ENCODE data around the gene SNRNP25.
A peak's percentile ranks its signal among the peaks of the same experiment; 100 is the strongest.

Gene SNRNP25

GRCh38 chr16:55571-56136 is 2.0 kb downstream of the SNRNP25 start:
- no peaks in the 10 kb centered on the region for H3K27me3 Mint-ChIP-seq
- peaks cover 28% of the 10 kb centered on the region for H3K36me3 Mint-ChIP-seq
- no peaks in the 10 kb centered on the region for H3K9me3 Mint-ChIP-seq
- no peak for ATAC-seq
- no peak overlapping the region for H3K27ac Mint-ChIP-seq
- H3K4me1 Mint-ChIP-seq = peaks cover 35% of the 10 kb centered on the region
- no peak overlapping the region for H3K4me3 Mint-ChIP-seq

DNA sequence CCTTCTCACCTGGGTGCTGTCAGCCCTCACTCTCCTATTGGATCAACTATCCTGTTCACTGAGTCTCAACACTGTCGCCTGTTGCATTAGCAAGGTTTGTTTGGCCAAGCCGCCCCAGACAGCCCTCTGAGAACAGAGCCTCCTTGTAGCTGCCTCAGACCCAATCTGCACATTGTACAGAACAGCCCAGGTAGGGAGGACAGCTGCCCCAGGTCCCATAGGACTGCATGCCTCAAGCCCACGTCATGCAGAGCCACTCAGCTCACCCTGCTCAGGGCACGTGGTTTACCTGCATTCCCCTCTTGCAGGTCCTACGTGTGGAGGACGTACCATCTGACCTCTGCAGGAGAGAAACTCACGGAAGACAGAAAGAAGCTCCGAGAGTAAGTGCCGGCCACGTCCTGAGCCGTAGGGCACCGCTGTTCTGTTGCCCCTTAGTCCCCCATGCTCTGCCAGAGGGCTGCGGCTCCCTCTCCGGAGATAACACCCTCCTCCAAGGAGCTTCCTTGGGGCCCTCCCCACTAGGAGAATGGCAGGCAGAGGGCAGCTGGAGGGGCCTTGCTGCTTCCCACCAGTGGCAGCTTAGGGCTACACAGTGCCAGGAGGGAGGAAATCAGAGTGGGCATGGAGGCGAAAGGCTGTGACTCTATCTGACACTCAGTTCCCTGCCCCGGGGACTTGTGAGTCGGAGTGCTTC is 2.8 kb downstream of the SNRNP25 start:
- Mint-ChIP-seq H3K27me3 (no peaks in the 10 kb centered on the region), H3K27ac (no peak overlapping the region), H3K36me3 (peaks cover 28% of the 10 kb centered on the region), H3K4me3 (no peak overlapping the region), H3K9me3 (no peaks in the 10 kb centered on the region), H3K4me1 (peaks cover 29% of the 10 kb centered on the region)
- ATAC-seq = no peak

- no peak for ATAC-seq
- Mint-ChIP-seq H3K27me3 (no peaks in the 10 kb centered on the region), H3K4me3 (no peak overlapping the region), H3K36me3 (peaks cover 28% of the 10 kb centered on the region), H3K27ac (peak overlapping the region; percentile 26), H3K9me3 (no peaks in the 10 kb centered on the region), H3K4me1 (peaks cover 18% of the 10 kb centered on the region)
Observed at GRCh38 chr16:57711-58110, 4.1 kb downstream of the SNRNP25 start.

- Mint-ChIP-seq H3K36me3 (peaks cover 28% of the 10 kb centered on the region), H3K27ac (peak overlapping the region; percentile 26), H3K27me3 (no peaks in the 10 kb centered on the region), H3K4me3 (no peak overlapping the region), H3K9me3 (no peaks in the 10 kb centered on the region), H3K4me1 (peaks cover 15% of the 10 kb centered on the region)
- ATAC-seq = no peak
Observed at GRCh38 chr16:58491-59439, 5.1 kb downstream of the SNRNP25 start.

DNA sequence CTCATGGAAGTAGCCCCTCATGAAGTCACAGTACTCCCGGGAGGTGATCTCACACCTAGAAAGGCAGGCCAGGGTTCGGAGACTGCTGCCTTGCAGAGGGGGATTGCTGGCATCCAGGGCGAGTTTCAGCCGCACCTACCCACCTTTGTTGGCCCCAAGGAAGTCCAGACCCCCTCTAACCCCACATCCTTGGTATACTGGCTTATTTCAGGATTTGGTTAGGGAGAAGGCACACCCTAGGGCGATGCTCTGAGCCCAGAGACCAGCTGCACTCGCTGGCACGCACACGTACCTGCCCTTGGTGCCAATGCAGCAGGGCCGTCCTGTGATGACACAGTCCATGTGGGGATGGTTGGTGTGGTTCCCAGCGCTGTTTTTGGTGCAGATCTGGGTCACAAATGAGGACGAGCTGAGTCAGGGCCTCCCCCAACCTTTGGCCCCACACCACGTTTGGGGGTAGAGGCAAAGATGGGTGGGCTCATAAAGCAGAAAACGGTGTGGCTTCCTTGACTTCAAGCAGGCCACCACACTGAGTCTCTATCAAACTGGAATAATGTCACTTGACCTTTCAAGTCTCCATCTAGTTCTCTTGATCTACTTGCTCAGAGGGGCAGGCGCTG is 5.9 kb downstream of the SNRNP25 start:
- Mint-ChIP-seq H3K4me3 (no peak overlapping the region), H3K9me3 (no peaks in the 10 kb centered on the region), H3K4me1 (peaks cover 8% of the 10 kb centered on the region), H3K27ac (no peak overlapping the region), H3K27me3 (no peaks in the 10 kb centered on the region), H3K36me3 (peaks cover 28% of the 10 kb centered on the region)
- ATAC-seq = no peak

- no peaks in the 10 kb centered on the region for H3K27me3 Mint-ChIP-seq
- peaks cover 28% of the 10 kb centered on the region for H3K36me3 Mint-ChIP-seq
- no peaks in the 10 kb centered on the region for H3K9me3 Mint-ChIP-seq
- no peak overlapping the region for H3K4me3 Mint-ChIP-seq
- no peak for ATAC-seq
- H3K27ac Mint-ChIP-seq = no peak overlapping the region
- peaks cover 8% of the 10 kb centered on the region for H3K4me1 Mint-ChIP-seq
Observed at GRCh38 chr16:60166-60565, 6.5 kb downstream of the SNRNP25 start.

- no peaks in the 10 kb centered on the region for H3K27me3 Mint-ChIP-seq
- no peaks in the 10 kb centered on the region for H3K9me3 Mint-ChIP-seq
- H3K4me1 Mint-ChIP-seq = peaks cover 16% of the 10 kb centered on the region
- no peak for ATAC-seq
- no peak overlapping the region for H3K27ac Mint-ChIP-seq
- H3K36me3 Mint-ChIP-seq = peaks cover 21% of the 10 kb centered on the region
- no peak overlapping the region for H3K4me3 Mint-ChIP-seq
Observed at GRCh38 chr16:60929-61878, 7.6 kb downstream of the SNRNP25 start.

DNA sequence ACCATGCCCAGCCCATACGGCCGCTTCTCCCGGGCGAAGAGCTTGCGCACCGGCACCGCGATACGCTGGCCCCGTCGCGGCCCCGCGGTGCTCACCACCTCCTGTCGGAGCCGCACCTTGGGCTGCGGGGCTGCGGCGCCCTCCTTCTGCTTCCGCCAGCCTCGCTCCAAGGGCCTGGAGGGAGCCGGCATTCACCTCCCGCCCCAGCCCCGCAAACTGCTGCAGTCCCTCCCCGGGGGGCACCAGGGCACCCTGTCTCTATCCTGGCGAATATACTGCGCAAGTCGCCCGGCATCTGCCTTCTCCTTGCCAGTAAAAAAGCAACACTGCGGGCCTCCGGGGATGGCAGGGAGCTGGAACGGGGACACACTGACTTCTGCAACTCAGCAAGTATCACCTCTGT is 8.3 kb downstream of the SNRNP25 start:
- no peak for ATAC-seq
- H3K27ac Mint-ChIP-seq = no peak overlapping the region
- peaks cover 17% of the 10 kb centered on the region for H3K36me3 Mint-ChIP-seq
- H3K9me3 Mint-ChIP-seq = no peaks in the 10 kb centered on the region
- no peak overlapping the region for H3K4me3 Mint-ChIP-seq
- H3K4me1 Mint-ChIP-seq = peaks cover 16% of the 10 kb centered on the region
- H3K27me3 Mint-ChIP-seq = no peaks in the 10 kb centered on the region

DNA sequence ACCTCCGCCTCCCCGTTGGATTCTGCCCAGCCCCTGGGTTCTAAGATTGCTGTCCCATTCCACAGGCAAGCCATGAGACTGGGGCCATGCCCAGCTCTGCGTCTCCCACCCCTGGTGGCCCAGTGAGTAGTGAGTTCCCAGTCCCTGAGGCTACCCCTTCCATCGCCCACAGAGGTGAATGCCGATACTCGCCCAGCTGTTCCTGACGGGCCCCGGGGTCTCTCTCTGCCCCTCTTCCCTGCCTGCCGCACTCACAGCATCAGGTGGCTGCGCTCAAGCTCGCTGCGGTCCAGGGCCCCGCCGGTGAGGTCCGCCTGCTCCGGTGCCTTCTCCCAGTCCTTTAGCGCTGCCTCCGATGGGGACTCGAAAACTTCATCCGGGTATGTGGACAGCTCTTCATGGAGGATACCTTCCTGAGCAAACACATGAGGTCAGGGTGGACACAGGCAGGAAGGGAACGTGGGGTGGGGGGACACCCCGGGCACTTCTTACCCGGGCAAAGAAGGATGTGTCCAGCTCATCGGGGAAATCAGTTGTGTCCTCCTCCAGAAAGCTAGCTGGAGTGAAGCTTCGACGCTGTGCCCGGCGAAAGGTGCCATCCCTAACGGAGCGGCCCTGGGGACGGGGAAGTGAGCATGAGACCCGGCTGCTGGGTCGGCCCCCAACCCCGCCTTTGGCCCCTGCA is 8.8 kb downstream of the SNRNP25 start:
- Mint-ChIP-seq H3K4me1 (peaks cover 16% of the 10 kb centered on the region), H3K4me3 (no peak overlapping the region), H3K36me3 (peaks cover 12% of the 10 kb centered on the region), H3K27me3 (peaks cover 3% of the 10 kb centered on the region), H3K27ac (no peak overlapping the region), H3K9me3 (no peaks in the 10 kb centered on the region)
- ATAC-seq = no peak

DNA sequence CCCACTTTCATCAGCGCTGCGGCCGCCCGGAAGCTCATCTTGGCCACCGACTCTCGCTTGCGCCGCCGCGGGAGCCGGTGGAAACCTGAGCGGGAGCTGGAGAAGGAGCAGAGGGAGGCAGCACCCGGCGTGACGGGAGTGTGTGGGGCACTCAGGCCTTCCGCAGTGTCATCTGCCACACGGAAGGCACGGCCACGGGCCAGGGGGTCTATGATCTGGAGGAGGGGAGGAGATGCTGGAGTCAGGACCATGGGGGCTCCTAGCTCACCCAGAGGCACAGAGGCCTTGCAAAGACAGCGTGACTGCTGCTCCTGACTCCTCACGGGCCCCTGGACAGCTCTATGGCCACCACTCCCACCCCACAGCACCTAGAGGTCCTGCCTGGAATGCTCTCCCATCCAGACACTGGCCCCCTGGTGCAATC is 9.4 kb downstream of the SNRNP25 start:
- Mint-ChIP-seq H3K36me3 (peaks cover 6% of the 10 kb centered on the region), H3K9me3 (no peaks in the 10 kb centered on the region), H3K27ac (no peak overlapping the region), H3K27me3 (peaks cover 8% of the 10 kb centered on the region), H3K4me3 (no peak overlapping the region), H3K4me1 (peaks cover 13% of the 10 kb centered on the region)
- ATAC-seq = no peak

DNA sequence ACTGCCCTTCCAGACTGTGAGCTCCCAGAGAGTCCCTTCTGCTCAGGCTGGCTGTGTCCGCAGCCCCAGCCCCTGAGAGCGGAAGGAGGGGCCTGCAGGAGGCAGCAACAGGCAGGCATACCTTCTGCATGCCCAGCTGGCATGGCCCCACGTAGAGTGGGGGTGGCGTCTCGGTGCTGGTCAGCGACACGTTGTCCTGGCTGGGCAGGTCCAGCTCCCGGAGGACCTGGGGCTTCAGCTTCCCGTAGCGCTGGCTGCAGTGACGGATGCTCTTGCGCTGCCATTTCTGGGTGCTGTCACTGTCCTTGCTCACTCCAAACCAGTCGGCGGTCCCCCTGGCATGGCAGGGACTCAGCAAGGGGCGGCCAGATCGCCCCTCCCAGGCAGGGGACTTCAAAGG is 9.8 kb downstream of the SNRNP25 start:
- Mint-ChIP-seq H3K4me1 (peaks cover 9% of the 10 kb centered on the region), H3K27ac (no peak overlapping the region), H3K9me3 (no peaks in the 10 kb centered on the region), H3K4me3 (no peak overlapping the region), H3K36me3 (peaks cover 1% of the 10 kb centered on the region), H3K27me3 (peaks cover 10% of the 10 kb centered on the region)
- ATAC-seq = no peak

- no peak for ATAC-seq
- no peaks in the 10 kb centered on the region for H3K36me3 Mint-ChIP-seq
- peaks cover 10% of the 10 kb centered on the region for H3K27me3 Mint-ChIP-seq
- peaks cover 9% of the 10 kb centered on the region for H3K4me1 Mint-ChIP-seq
- H3K9me3 Mint-ChIP-seq = no peaks in the 10 kb centered on the region
- no peak overlapping the region for H3K27ac Mint-ChIP-seq
- no peak overlapping the region for H3K4me3 Mint-ChIP-seq
Observed at GRCh38 chr16:63998-64913, 10.6 kb downstream of the SNRNP25 start.

- ATAC-seq = no peak
- Mint-ChIP-seq H3K9me3 (no peaks in the 10 kb centered on the region), H3K27me3 (peaks cover 10% of the 10 kb centered on the region), H3K27ac (no peak overlapping the region), H3K36me3 (no peaks in the 10 kb centered on the region), H3K4me1 (peaks cover 9% of the 10 kb centered on the region), H3K4me3 (no peak overlapping the region)
Observed at GRCh38 chr16:64914-65255, 11.3 kb downstream of the SNRNP25 start.

All from stimulated activated memory B cell treated with anti-CD40 and anti-IgM and Interleukin-4, amounts not matched to agents 10 μg/mL and 1 μg/mL and 100 μg/mL, for 72 hours (primary cell).